GM23248 (cell line): ENCODE measurements around the gene PCLAF. TPM values are rescaled to one million over a fixed set of nuclear protein-coding genes. Genes with fewer than 3 reads are reported as not detected.
"Not testable (repeated sequence)": the region's sequence is repeated elsewhere in the genome, so short reads cannot be mapped to it uniquely, and the experiment has no call there.

Source experiments
- DNase-seq: peaks from one replicate; pipeline ENCODE4 v3.0.0-alpha.2; 2015
- H2AFZ ChIP-seq: fragments of 200-600 bp; sonication (generic); 2 replicates; pipeline ENCODE4 v1.6.1; 2016; ENCODE audit warnings: antibody characterized with exemption
- H3F3A ChIP-seq: fragments of 200-600 bp; sonication (generic); 2 replicates; pipeline ENCODE4 v1.6.1; 2016; ENCODE audit warnings: mild to moderate bottlenecking, antibody characterized with exemption, mixed run types; ENCODE audit not compliant: insufficient read depth
- H3K27ac ChIP-seq: fragments of 200-600 bp; sonication (generic); 2 replicates; pipeline ENCODE4 v1.5.1; 2016; ENCODE audit warnings: mild to moderate bottlenecking
- H3K27me3 ChIP-seq: fragments of 200-600 bp; sonication (generic); replicated peaks from 2 replicates; pipeline ENCODE4 v1.6.1; 2016; ENCODE audit warnings: mild to moderate bottlenecking; ENCODE audit not compliant: insufficient read depth
- H3K36me3 ChIP-seq: fragments of 200-600 bp; sonication (generic); 2 replicates; pipeline ENCODE4 v1.6.1; 2016; ENCODE audit warnings: low read depth, mild to moderate bottlenecking
- H3K4me1 ChIP-seq: fragments of 200-600 bp; sonication (generic); 2 replicates; pipeline ENCODE4 v1.6.1; 2016; ENCODE audit warnings: mild to moderate bottlenecking; ENCODE audit not compliant: insufficient read depth
- H3K4me2 ChIP-seq: fragments of 200-600 bp; sonication (generic); one replicate; pipeline ENCODE4 v1.6.1; 2016; ENCODE audit warnings: mild to moderate bottlenecking; ENCODE audit not compliant: unreplicated experiment
- H3K4me3 ChIP-seq: fragments of 200-600 bp; sonication (generic); 2 replicates; pipeline ENCODE4 v1.5.1; 2016; ENCODE audit warnings: mild to moderate bottlenecking
- H3K79me2 ChIP-seq: fragments of 200-600 bp; sonication (generic); 2 replicates; pipeline ENCODE4 v1.6.1; 2016; ENCODE audit warnings: mild to moderate bottlenecking; ENCODE audit not compliant: insufficient read depth
- H3K9ac ChIP-seq: fragments of 200-600 bp; sonication (generic); 2 replicates; pipeline ENCODE4 v1.6.1; 2016; ENCODE audit warnings: mild to moderate bottlenecking
- H3K9me2 ChIP-seq: fragments of 200-600 bp; sonication (generic); 2 replicates; pipeline ENCODE4 v1.6.1; 2016; ENCODE audit warnings: mixed run types, mild to moderate bottlenecking, moderate library complexity; ENCODE audit not compliant: insufficient read depth
- H3K9me3 ChIP-seq: fragments of 200-600 bp; sonication (generic); one replicate; pipeline ENCODE4 v1.6.1; 2017; ENCODE audit warnings: low read depth
- H4K20me1 ChIP-seq: fragments of 200-600 bp; sonication (generic); 2 replicates; pipeline ENCODE4 v1.6.0; 2016; ENCODE audit not compliant: insufficient read depth
- EZH2 ChIP-seq: fragments of 200-600 bp; sonication (generic); IDR thresholded peaks from 2 replicates; pipeline ENCODE4 v1.6.1; 2018; ENCODE audit warnings: antibody characterized with exemption, mild to moderate bottlenecking; ENCODE audit not compliant: insufficient read depth, poor library complexity, severe bottlenecking
- EZH2phosphoT487 ChIP-seq: fragments of 200-600 bp; sonication (generic); IDR thresholded peaks from 2 replicates; pipeline ENCODE4 v1.6.1; 2018; ENCODE audit warnings: antibody characterized with exemption, moderate library complexity, mild to moderate bottlenecking, low read depth; ENCODE audit not compliant: insufficient read depth
- WGBS, 2 experiments: methylation state at CpG; one replicate each; pipeline ENCODE4 v1.1.6; 2015 to 2017; ENCODE audit warnings: low lambda C conversion rate in 2 of 2, low coverage in 1 of 2; ENCODE audit errors: missing lambda C conversion rate in 2 of 2; 5-methylcytosine and 5-hydroxymethylcytosine counted together
- in situ Hi-C: fragments of 300-500 bp; cut with MboI; formaldehyde crosslinking; loops from 2 replicates; pipeline ENCODE4 v1.15.0; 2020
- polyA plus RNA-seq: library from polyadenylated mRNA; unstranded; fragments of >200 nt; fragmentation: Nextera tagmentation; extraction: Ambion mirVana; gene quantifications from 2 replicates; pipeline ENCODE4 v1.2.1, GENCODE V29; 2016
- total RNA-seq: library from RNA; depleted of rRNA; stranded (reverse); fragments of >200 nt; shearing (Covaris generic); gene quantifications from 2 replicates; pipeline ENCODE4 v1.2.3, GENCODE V29; 2014

The PCLAF gene
- total and polyA plus RNA-seq, 2 experiments from 2014 or later: 16.0 to 44.5 TPM

GRCh38 chr15:64379216-64379960, 1.9 kb downstream of the PCLAF start:
- Histone ChIP-seq H3K4me3 (peak overlapping the region; percentile 71), H2AFZ (peak overlapping the region; percentile 97), H3K4me1 (peaks cover 8% of the 10 kb centered on the region), H3K9me3 (no peaks in the 10 kb centered on the region), H3F3A (0 out of 2 replicates have a peak, but pooled peaks cover 5% of the 10 kb centered on the region), H3K27ac (no peak overlapping the region), H3K79me2 (peaks cover 18% of the 10 kb centered on the region; the same call in 1 of the 2 replicates), H3K27me3 (no peaks in the 10 kb centered on the region), H3K9me2 (no peaks in the 10 kb centered on the region), H4K20me1 (no peaks in the 10 kb centered on the region), H3K4me2 (peak overlapping the region; percentile 64), H3K36me3 (no peaks in the 10 kb centered on the region), H3K9ac (peak overlapping the region; percentile 31; the same call in 1 of the 2 replicates)
- DNase-seq: peak; percentile 31
- WGBS, 2 experiments: 55 to 56% methylated on average over 9 of the region's 9 CpGs
- in situ Hi-C loops: no loop called here
- TF ChIP-seq EZH2 (no peak), EZH2phosphoT487 (no peak)

GRCh38 chr15:64373360-64373759, 7.9 kb downstream of the PCLAF start:
- Histone ChIP-seq H3K4me1 (no peaks in the 10 kb centered on the region), H3K27me3 (no peaks in the 10 kb centered on the region), H4K20me1 (no peaks in the 10 kb centered on the region), H3K27ac (no peak overlapping the region), H3K4me2 (no peak overlapping the region), H3K9me3 (no peaks in the 10 kb centered on the region), H3F3A (no peaks in the 10 kb centered on the region), H2AFZ (no peak overlapping the region), H3K4me3 (no peak overlapping the region), H3K9ac (no peak overlapping the region), H3K36me3 (no peaks in the 10 kb centered on the region), H3K79me2 (no peaks in the 10 kb centered on the region), H3K9me2 (no peaks in the 10 kb centered on the region)
- no peak for DNase-seq
- in situ Hi-C loops: no loop called here
- TF ChIP-seq EZH2phosphoT487 (no peak), EZH2 (no peak)
- 97 to 99% methylated on average over 8 of the region's 8 CpGs for WGBS, 2 experiments

GRCh38 chr15:64371383-64371782, 9.9 kb downstream of the PCLAF start:
- H3K4me2 ChIP-seq, H3F3A ChIP-seq, H4K20me1 ChIP-seq, in situ Hi-C loops, H3K79me2 ChIP-seq, H3K9me2 ChIP-seq, H3K4me3 ChIP-seq, H3K9ac ChIP-seq, H3K27me3 ChIP-seq, H2AFZ ChIP-seq, H3K27ac ChIP-seq, H3K4me1 ChIP-seq, DNase-seq, H3K36me3 ChIP-seq, H3K9me3 ChIP-seq: not testable (repeated sequence)
- 95 to 98% methylated on average over 8 of the region's 8 CpGs for WGBS, 2 experiments

- in situ Hi-C loops: no loop called here
- TF ChIP-seq EZH2 (no peak), EZH2phosphoT487 (no peak)
- Histone ChIP-seq H4K20me1 (no peaks in the 10 kb centered on the region), H3K4me3 (no peak overlapping the region), H3K4me1 (no peaks in the 10 kb centered on the region), H3F3A (no peaks in the 10 kb centered on the region), H3K36me3 (no peaks in the 10 kb centered on the region), H3K79me2 (no peaks in the 10 kb centered on the region), H2AFZ (peak overlapping the region; percentile 13; the same call in 1 of the 2 replicates), H3K9me3 (no peaks in the 10 kb centered on the region), H3K4me2 (no peak overlapping the region), H3K27me3 (no peaks in the 10 kb centered on the region), H3K9ac (no peak overlapping the region), H3K27ac (no peak overlapping the region), H3K9me2 (no peaks in the 10 kb centered on the region)
- DNase-seq: no peak
- 100% methylated on average over 2 of the region's 2 CpGs for WGBS, 2 experiments
These were observed 12.1 kb downstream of the PCLAF start for GRCh38 chr15:64369078-64369607.
